ENCODE measurements around the gene ZNF329. TPM values are rescaled to one million over a fixed set of nuclear protein-coding genes. Genes with fewer than 3 reads are reported as not detected.

Gene ZNF329
- total RNA-seq, 1 experiment from 2014 or later = 1.7 TPM

- ChIA-PET CTCF (no interaction called here), POLR2A (no interaction called here)
Observed at GRCh38 chr19:58095328-58095727, 55.3 kb downstream of the ZNF329 start.

GRCh38 chr19:58093071-58093470 is 57.5 kb downstream of the ZNF329 start:
- H3K27ac ChIP-seq (ENCODE audit: low read depth, low read length) = no peak overlapping the region
- DNase-seq (ENCODE audit: low read depth, low spot score) (no peak), ATAC-seq (no peak)
- RAD21 ChIA-PET (ENCODE audit: low non-redundant PET in 1 of 2, low total read pairs in 2 of 2, uncharacterized antibody in 2 of 2, unreplicated experiment in 2 of 2) = no interaction called here
- H3K9me2 ChIP-seq (ENCODE audit: insufficient read depth) = no peaks in the 10 kb centered on the region
- H3K27me3 ChIP-seq (ENCODE audit: insufficient read depth, low read length) = no peaks in the 10 kb centered on the region
- H3K4me2 ChIP-seq (ENCODE audit: low read length) = no peak overlapping the region
- no peak overlapping the region for H3K4me3 ChIP-seq (replicated peaks in 1 of 2; ENCODE audit: low read depth in 1 of 2, low read length in 2 of 2)
- BruUV-seq (replicated peaks) = no TSS peak
- no peaks in the 10 kb centered on the region for H3K4me1 ChIP-seq (ENCODE audit: control insufficient read depth in 1 of 2, insufficient read depth in 2 of 2, low read length in 2 of 2)
- no peaks in the 10 kb centered on the region for H3K36me3 ChIP-seq (ENCODE audit: control insufficient read depth in 1 of 2, insufficient read depth in 2 of 2, low read length in 2 of 2)
- POLR2A ChIA-PET = no interaction called here
- H4K20me1 ChIP-seq (ENCODE audit: insufficient read depth) = no peaks in the 10 kb centered on the region
- no peaks in the 10 kb centered on the region for H3K79me2 ChIP-seq (ENCODE audit: insufficient read depth, low read length)
- peaks cover 6 to 20% of the 10 kb centered on the region in 2 experiments; a peak in 2 of 4 replicates for H3K9me3 ChIP-seq (ENCODE audit: control insufficient read depth in 1 of 2, insufficient read depth in 1 of 2, low read depth in 1 of 2, low read length in 2 of 2)
- H2AFZ ChIP-seq (ENCODE audit: low read depth, low read length, poor library complexity, severe bottlenecking) = no peak overlapping the region
- intact Hi-C loops (cut with micrococcal nuclease) = no loop called here
- no peak for TF ChIP-seq ZBTB33 (IDR thresholded peaks at IDR 0.05; ENCODE audit: extremely low read depth, insufficient replicate concordance, low read length)
- no peak for TF ChIP-seq RAD21 (IDR thresholded peaks at IDR 0.05; ENCODE audit: low read depth)
- no peak for TF ChIP-seq ELF1 (IDR thresholded peaks at IDR 0.05; ENCODE audit: borderline replicate concordance, low read depth)
- no peak for TF ChIP-seq EZH2phosphoT487 (IDR thresholded peaks at IDR 0.05; ENCODE audit: borderline replicate concordance)
- no peak for TF ChIP-seq YY1 (IDR thresholded peaks at IDR 0.05; ENCODE audit: extremely low read depth, insufficient replicate concordance, low read depth, low read length)
- TF ChIP-seq CTCF (IDR thresholded peaks at IDR 0.05 in 2 of 3, conservative IDR thresholded peaks at IDR 0.05 in 1 of 3; ENCODE audit: borderline replicate concordance in 1 of 3, insufficient read depth in 1 of 3, low read depth in 2 of 3, low read length in 2 of 3) = no peak
- H3K9ac ChIP-seq (ENCODE audit: low read length) = no peak overlapping the region
- CTCF ChIA-PET = no interaction called here

More at GRCh38 chr19:58095328-58095727, 55.3 kb downstream of the ZNF329 start:
- Histone ChIP-seq H3K9me3 (ENCODE audit: control insufficient read depth in 1 of 2, insufficient read depth in 1 of 2, low read depth in 1 of 2, low read length in 2 of 2) (peaks cover 3 to 14% of the 10 kb centered on the region in 2 experiments; a peak in 2 of 4 replicates), H3K27ac (ENCODE audit: low read depth, low read length) (no peak overlapping the region), H3K9ac (ENCODE audit: low read length) (no peak overlapping the region), H3K4me1 (ENCODE audit: control insufficient read depth in 1 of 2, insufficient read depth in 2 of 2, low read length in 2 of 2) (no peaks in the 10 kb centered on the region), H3K27me3 (ENCODE audit: insufficient read depth, low read length) (no peaks in the 10 kb centered on the region), H3K4me2 (ENCODE audit: low read length) (no peak overlapping the region), H3K4me3 (replicated peaks in 1 of 2; ENCODE audit: low read depth in 1 of 2, low read length in 2 of 2) (no peak overlapping the region), H2AFZ (ENCODE audit: low read depth, low read length, poor library complexity, severe bottlenecking) (no peak overlapping the region), H4K20me1 (ENCODE audit: insufficient read depth) (no peaks in the 10 kb centered on the region), H3K9me2 (ENCODE audit: insufficient read depth) (no peaks in the 10 kb centered on the region), H3K79me2 (ENCODE audit: insufficient read depth, low read length) (no peaks in the 10 kb centered on the region), H3K36me3 (ENCODE audit: control insufficient read depth in 1 of 2, insufficient read depth in 2 of 2, low read length in 2 of 2) (no peaks in the 10 kb centered on the region)
- intact Hi-C loops (cut with micrococcal nuclease) = no loop called here
- no TSS peak for BruUV-seq (replicated peaks)
- RAD21 ChIA-PET (ENCODE audit: low non-redundant PET in 1 of 2, low total read pairs in 2 of 2, uncharacterized antibody in 2 of 2, unreplicated experiment in 2 of 2) = no interaction called here
- no peak for TF ChIP-seq EZH2phosphoT487 (IDR thresholded peaks at IDR 0.05; ENCODE audit: borderline replicate concordance)
- no peak for TF ChIP-seq ZFX (IDR thresholded peaks at IDR 0.05)
- no peak for TF ChIP-seq JUND (IDR thresholded peaks at IDR 0.05)
- DNase-seq (ENCODE audit: low read depth, low spot score) (no peak), ATAC-seq (no peak)
